Tibial nerve (tissue), 4 donors: Measurements from ENCODE around the gene ENOX1. TPM values are rescaled to one million over a fixed set of nuclear protein-coding genes. Genes with fewer than 3 reads are reported as not detected.

Source experiments
- DNase-seq, 2 donors: peaks; one replicate each; pipeline ENCODE4 v3.0.0-alpha.2; 2019; ENCODE audit warnings: low spot score in 2 of 2
- H3K27ac ChIP-seq, 4 donors: fragments of 200-600 bp; sonication (generic) in 3 of 4; one replicate each; pipeline ENCODE4 v1.5.1; 2017 to 2019; ENCODE audit warnings: mild to moderate bottlenecking in 1 of 4
- H3K27me3 ChIP-seq, 2 donors: fragments of 200-600 bp; sonication (generic) in 1 of 2; one replicate each; pipeline versions ENCODE4 v1.5.1 to v1.6.0; 2017 to 2019
- H3K36me3 ChIP-seq, 3 donors: fragments of 200-600 bp; sonication (generic); one replicate each; pipeline ENCODE4 v1.5.1; 2018 to 2019
- H3K4me1 ChIP-seq, 4 donors: fragments of 200-600 bp; sonication (generic) in 3 of 4; one replicate each; pipeline ENCODE4 v1.5.1; 2017 to 2019
- H3K4me3 ChIP-seq, 4 donors: fragments of 200-600 bp; sonication (generic) in 3 of 4; one replicate each; pipeline ENCODE4 v1.5.1; 2017 to 2019; ENCODE audit warnings: mild to moderate bottlenecking in 1 of 4, moderate library complexity in 1 of 4
- H3K9me3 ChIP-seq, 4 donors: fragments of 200-600 bp; sonication (generic) in 3 of 4; one replicate each; pipeline ENCODE4 v1.5.1; 2017 to 2019
- EP300 ChIP-seq, 2 donors: sonication (generic); formaldehyde crosslinking; IDR thresholded peaks; one replicate each; pipeline ENCODE4 v1.6.1; 2017; ENCODE audit warnings: antibody characterized with exemption in 2 of 2, mild to moderate bottlenecking in 1 of 2
- POLR2A ChIP-seq, 2 donors: fragments of 450-650 bp; IDR thresholded peaks; one replicate each; pipeline ENCODE4 v1.6.1; 2017; ENCODE audit warnings: antibody characterized with exemption in 2 of 2, mild to moderate bottlenecking in 2 of 2, moderate library complexity in 2 of 2
- WGBS, 2 donors: methylation state at CpG; one replicate each; pipeline ENCODE4 v1.1.5; 2018; 5-methylcytosine and 5-hydroxymethylcytosine counted together
- total RNA-seq, 4 donors: library from RNA; depleted of rRNA; stranded (reverse); fragments of >200 nt; gene quantifications; one replicate each; pipeline ENCODE4 v1.1.0, GENCODE V29; 2016
- TF ChIP-seq, protein P1 (sequence below), 5 experiments: fragments of 200-600 bp in 3 of 5; fragments of 450-650 bp in 2 of 5; sonication (generic) in 3 of 5; IDR thresholded peaks; one replicate each; pipeline ENCODE4 v1.5.1; 2016 to 2019; ENCODE audit warnings: antibody characterized with exemption in 5 of 5, mild to moderate bottlenecking in 3 of 5, moderate library complexity in 2 of 5

ENOX1 gene
- total RNA-seq, 4 donors from 2014 or later, result 2.6 to 8.2 (median 4.6) TPM

- DNase-seq, result no peak
- Histone ChIP-seq H3K9me3 (no peaks in the 10 kb centered on the region), H3K36me3 (no peaks in the 10 kb centered on the region), H3K27ac (no peak overlapping the region), H3K4me1 (no peaks in the 10 kb centered on the region), H3K4me3 (no peak overlapping the region), H3K27me3 (no peaks in the 10 kb centered on the region)
- 83 to 88% methylated on average over 3 of the region's 3 CpGs for WGBS, 2 donors
- TF ChIP-seq, protein P1, sequence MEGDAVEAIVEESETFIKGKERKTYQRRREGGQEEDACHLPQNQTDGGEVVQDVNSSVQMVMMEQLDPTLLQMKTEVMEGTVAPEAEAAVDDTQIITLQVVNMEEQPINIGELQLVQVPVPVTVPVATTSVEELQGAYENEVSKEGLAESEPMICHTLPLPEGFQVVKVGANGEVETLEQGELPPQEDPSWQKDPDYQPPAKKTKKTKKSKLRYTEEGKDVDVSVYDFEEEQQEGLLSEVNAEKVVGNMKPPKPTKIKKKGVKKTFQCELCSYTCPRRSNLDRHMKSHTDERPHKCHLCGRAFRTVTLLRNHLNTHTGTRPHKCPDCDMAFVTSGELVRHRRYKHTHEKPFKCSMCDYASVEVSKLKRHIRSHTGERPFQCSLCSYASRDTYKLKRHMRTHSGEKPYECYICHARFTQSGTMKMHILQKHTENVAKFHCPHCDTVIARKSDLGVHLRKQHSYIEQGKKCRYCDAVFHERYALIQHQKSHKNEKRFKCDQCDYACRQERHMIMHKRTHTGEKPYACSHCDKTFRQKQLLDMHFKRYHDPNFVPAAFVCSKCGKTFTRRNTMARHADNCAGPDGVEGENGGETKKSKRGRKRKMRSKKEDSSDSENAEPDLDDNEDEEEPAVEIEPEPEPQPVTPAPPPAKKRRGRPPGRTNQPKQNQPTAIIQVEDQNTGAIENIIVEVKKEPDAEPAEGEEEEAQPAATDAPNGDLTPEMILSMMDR (IDR thresholded peaks at IDR 0.05), result no peak
- TF ChIP-seq EP300 (IDR thresholded peaks at IDR 0.05), result no peak
- no peak for TF ChIP-seq POLR2A (IDR thresholded peaks at IDR 0.05)
Measured at GRCh38 chr13:43434191-43434590, 352.6 kb downstream of the ENOX1 start.

DNA sequence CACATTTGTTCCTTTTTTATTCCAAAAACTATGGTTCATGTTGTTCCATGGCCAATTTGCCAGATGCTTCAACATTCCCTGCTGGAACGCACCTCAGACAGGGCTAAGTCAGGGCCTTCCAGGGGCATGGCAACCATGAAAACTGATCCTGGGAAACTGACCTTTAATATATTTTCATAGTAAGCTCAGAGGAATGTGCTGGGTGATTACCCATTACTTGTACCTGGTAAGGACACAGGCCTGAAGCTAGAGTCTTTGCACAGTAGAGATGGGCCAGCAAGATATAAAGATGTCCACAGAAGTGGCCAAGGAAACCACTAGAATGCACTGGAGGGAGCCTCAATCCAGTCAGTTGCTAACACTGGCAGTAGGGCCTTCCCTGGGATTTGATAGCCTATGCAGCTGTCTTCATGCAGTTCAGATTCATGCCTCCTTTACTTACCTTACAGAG is 353.1 kb downstream of the ENOX1 start:
- Histone ChIP-seq H3K4me3 (no peak overlapping the region), H3K9me3 (no peaks in the 10 kb centered on the region), H3K36me3 (no peaks in the 10 kb centered on the region), H3K27ac (no peak overlapping the region), H3K27me3 (no peaks in the 10 kb centered on the region), H3K4me1 (no peaks in the 10 kb centered on the region)
- TF ChIP-seq EP300 (IDR thresholded peaks at IDR 0.05) (no peak), POLR2A (IDR thresholded peaks at IDR 0.05) (no peak)
- TF ChIP-seq, protein P1 (IDR thresholded peaks at IDR 0.05), result no peak
- no peak for DNase-seq
- 74 to 91% methylated on average over 1 of the region's 1 CpG for WGBS, 2 donors

DNA sequence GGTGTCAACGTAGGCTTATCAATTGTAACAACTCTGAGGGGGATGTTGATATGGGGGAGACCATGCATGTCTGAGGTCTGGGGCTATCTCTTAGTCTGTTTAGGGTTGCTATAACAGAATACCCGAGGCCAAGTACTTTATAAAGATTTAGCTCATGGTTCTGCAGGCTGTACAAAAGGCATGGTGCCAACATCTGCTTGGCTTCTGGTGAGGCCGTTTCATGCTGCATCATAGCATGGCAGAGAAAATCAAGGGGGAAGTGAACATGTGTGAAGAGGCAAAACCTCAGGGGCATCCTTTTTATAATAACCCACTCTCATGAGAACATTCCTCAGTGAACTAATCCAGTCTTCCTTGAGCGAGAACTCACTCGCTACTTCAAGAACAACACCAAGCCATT is 353.8 kb downstream of the ENOX1 start:
- H3K4me3 ChIP-seq, result no peak overlapping the region
- H3K9me3 ChIP-seq, result no peaks in the 10 kb centered on the region
- H3K36me3 ChIP-seq, result no peaks in the 10 kb centered on the region
- no peak for DNase-seq
- TF ChIP-seq, protein P1 (IDR thresholded peaks at IDR 0.05), result no peak
- TF ChIP-seq POLR2A (IDR thresholded peaks at IDR 0.05) (no peak), EP300 (IDR thresholded peaks at IDR 0.05) (no peak)
- H3K27me3 ChIP-seq, result no peaks in the 10 kb centered on the region
- H3K27ac ChIP-seq, result no peak overlapping the region
- WGBS, 2 donors, result 85 to 88% methylated on average over 5 of the region's 5 CpGs
- no peaks in the 10 kb centered on the region for H3K4me1 ChIP-seq

DNA sequence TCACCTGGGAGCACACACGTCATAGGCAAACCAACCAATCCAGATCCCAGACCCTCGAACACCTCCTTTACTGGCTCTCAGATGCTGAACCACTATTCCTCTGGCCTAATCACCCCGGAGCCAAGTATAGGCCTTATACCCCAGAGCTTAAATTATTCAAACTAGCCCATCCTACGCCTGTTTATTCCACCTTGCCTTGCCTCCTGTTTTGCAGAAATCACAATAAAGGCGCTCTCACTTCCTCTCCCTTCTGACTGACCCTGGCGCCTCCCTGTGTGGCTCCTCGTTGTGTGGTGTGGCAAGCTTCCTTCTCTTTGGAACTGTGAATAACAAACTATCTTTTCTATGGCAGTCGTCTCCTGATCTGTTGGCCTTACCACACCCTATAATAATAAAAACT is 354.9 kb downstream of the ENOX1 start:
- Histone ChIP-seq H3K27ac (no peak overlapping the region), H3K4me3 (no peak overlapping the region), H3K36me3 (no peaks in the 10 kb centered on the region), H3K4me1 (no peaks in the 10 kb centered on the region), H3K27me3 (no peaks in the 10 kb centered on the region), H3K9me3 (no peaks in the 10 kb centered on the region)
- no peak for DNase-seq
- TF ChIP-seq, protein P1 (IDR thresholded peaks at IDR 0.05), result no peak
- no peak for TF ChIP-seq POLR2A (IDR thresholded peaks at IDR 0.05)
- no peak for TF ChIP-seq EP300 (IDR thresholded peaks at IDR 0.05)
- 85 to 89% methylated on average over 8 of the region's 8 CpGs for WGBS, 2 donors

GRCh38 chr13:43431290-43431716 is 355.5 kb downstream of the ENOX1 start:
- H3K27me3 ChIP-seq, result no peaks in the 10 kb centered on the region
- H3K4me3 ChIP-seq, result no peak overlapping the region
- peaks cover 0 to 2% (median 0%) of the 10 kb centered on the region in 4 donors for H3K4me1 ChIP-seq
- H3K9me3 ChIP-seq, result no peaks in the 10 kb centered on the region
- no peak for DNase-seq
- no peak overlapping the region for H3K27ac ChIP-seq
- no peaks in the 10 kb centered on the region for H3K36me3 ChIP-seq
- WGBS, 2 donors, result 82 to 89% methylated on average over 4 of the region's 4 CpGs
- TF ChIP-seq POLR2A (IDR thresholded peaks at IDR 0.05) (no peak), EP300 (IDR thresholded peaks at IDR 0.05) (no peak)
- TF ChIP-seq, protein P1 (IDR thresholded peaks at IDR 0.05), result no peak
